HUDEP-2 (cell line): Measurements from ENCODE around the gene ZBTB47.

Source experiments
- DNase-seq, 76 experiments: peaks; one replicate each; lab custom pipeline; 2025; ENCODE audit not compliant: unreplicated experiment in 76 of 76; lab: John Stamatoyannopoulos, UW

The ZBTB47 gene

DNA sequence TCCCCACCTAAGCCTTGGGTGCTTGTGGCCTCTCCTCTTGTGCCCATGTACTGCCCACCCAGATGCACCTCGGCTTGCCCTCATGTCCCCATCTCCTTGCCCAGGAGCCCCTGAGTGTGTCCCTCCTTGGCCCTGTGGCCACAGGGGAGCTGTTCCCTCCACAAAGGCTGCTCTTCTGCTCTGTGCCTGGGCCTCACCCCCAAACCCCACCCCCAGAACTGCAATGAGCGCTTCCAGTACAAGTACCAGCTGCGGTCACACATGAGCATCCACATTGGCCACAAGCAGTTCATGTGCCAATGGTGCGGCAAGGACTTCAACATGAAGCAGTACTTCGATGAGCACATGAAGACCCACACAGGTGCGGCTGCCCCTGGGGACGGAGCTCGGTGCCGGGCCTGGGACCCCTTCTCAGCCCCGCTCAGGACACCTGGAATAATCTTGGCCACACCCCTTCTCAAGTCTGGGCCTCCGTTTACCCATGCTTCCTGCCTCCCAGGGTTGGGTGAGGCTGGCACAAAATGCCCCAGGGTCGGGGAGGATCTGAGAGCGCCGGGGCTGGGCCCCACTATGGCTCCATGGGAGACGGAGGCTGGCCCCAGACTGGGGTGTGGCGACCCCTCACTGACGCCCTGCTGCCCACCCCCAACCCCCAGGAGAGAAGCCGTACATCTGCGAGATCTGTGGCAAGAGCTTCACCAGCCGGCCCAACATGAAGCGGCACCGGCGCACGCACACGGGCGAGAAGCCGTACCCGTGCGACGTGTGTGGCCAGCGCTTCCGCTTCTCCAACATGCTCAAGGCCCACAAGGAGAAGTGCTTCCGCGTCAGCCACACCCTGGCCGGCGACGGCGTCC, 10.3 kb downstream of the ZBTB47 start:
- DNase-seq: no peak

DNA sequence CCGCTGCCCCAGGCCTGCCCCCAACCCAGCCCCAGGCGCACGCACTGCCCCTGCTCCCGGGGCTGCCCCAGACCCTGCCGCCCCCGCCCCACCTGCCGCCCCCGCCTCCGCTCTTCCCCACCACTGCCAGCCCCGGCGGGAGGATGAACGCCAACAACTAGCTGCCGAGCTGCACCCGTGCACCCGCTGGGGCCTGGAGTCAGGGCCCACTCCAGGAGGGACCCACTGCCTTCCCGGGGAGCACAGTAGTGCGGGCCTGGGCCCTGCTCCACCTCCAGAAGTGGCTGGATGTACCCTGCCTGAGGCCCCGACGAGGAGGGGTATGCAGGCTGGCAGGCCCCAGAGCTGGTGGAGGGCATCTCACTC, 10.9 kb downstream of the ZBTB47 start:
- no peak for DNase-seq

DNA sequence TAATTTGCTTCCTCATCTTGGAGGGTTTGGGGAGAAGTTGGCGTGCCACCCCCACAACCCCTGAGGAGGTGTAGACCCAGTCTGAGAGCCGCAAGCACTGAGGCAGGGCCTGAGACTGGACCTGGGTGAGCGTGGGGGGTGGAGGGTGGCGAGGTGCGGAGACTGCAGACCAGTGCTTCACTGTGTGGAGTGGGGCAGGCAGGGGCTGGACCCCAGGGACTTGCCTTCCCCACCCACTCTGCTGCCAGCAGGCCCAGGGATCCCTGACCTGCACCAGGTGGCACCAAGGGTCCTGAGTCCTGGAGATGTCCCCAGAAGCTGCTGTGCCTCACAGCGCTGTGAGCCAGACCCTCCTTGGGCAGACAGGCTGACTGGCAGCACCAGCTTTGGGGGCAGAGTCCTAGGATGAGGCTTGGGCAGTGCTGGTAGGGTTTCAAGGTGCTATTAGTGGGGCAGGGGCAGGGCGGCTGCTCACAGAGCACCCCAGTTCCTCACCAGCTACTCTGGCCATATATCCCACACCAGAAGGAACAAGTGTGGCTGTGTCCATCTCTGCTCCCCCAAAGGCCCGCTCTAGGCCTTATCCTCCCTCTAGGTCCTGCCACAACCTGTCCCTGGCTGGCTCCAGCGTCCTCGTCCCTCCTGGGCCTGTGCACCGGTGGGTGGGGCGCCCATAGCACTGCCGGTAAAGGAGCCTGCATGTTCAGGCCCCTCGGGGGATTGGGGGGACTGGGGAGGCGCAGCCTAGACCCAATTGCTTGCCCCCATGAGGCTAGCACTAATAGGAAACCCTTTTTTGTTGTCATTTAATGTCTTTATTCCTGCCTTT, 11.8 kb downstream of the ZBTB47 start:
- DNase-seq: no peak

DNA sequence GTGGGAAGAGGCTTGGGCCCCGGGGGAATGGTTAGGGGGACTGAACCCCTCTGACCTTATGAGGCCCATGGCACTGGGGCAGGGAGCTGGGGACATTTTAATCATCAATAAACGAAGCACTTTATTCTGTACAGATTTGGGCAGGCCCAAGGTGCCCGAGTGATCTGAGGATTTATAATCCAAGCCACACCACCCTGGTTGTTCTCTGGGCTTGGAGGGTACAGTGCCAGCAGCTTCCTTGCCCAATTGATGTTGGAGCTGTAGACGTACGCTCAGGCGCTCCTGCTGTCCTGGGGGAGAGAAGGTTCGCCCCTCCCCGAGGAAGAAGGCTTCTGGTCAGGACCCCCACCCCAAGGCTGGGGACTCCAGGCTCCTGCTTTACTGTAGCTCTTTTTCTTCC, 12.5 kb downstream of the ZBTB47 start:
- DNase-seq: no peak

DNA sequence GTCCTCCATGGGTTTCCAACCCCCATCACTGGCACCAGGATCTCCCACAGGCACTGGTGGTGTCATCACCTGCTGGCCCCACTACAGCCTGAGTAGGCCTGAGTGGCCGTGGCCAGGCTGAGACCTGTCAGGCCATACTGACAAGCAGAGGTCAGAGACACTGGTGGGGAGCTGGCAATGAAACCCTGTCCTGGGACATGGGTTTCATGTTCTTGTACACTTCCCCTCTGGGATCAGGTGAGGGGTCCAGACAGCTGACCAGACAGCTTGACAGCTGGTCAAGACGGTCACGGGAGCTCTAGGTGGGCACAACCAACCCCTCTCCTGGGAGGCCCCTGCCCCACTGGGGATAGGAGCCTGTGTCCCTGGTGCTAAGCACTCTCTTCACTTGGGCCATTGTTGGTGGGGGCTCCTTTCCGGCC, 13.1 kb downstream of the ZBTB47 start:
- DNase-seq: no peak

DNA sequence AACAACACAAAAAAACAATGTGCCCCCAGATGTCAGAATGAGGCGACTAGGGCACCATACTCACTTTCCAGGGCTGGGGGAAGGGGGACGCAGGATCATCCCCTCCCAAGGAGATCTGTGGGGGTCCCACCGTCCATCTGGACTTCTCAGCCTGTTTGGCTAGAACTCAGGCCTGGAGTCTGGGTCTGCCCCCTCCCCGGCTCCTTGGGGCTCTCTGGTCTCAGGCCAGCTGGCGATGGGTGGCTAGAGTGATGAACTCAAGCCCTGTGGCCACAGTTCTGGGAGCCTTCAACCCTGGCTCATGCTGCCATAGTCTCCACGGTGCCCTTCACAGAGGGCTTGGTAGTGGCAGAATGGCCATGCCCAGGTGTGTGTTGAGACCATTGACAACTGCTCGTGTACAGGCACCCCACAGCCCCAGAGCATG, 13.6 kb downstream of the ZBTB47 start:
- no peak for DNase-seq

DNA sequence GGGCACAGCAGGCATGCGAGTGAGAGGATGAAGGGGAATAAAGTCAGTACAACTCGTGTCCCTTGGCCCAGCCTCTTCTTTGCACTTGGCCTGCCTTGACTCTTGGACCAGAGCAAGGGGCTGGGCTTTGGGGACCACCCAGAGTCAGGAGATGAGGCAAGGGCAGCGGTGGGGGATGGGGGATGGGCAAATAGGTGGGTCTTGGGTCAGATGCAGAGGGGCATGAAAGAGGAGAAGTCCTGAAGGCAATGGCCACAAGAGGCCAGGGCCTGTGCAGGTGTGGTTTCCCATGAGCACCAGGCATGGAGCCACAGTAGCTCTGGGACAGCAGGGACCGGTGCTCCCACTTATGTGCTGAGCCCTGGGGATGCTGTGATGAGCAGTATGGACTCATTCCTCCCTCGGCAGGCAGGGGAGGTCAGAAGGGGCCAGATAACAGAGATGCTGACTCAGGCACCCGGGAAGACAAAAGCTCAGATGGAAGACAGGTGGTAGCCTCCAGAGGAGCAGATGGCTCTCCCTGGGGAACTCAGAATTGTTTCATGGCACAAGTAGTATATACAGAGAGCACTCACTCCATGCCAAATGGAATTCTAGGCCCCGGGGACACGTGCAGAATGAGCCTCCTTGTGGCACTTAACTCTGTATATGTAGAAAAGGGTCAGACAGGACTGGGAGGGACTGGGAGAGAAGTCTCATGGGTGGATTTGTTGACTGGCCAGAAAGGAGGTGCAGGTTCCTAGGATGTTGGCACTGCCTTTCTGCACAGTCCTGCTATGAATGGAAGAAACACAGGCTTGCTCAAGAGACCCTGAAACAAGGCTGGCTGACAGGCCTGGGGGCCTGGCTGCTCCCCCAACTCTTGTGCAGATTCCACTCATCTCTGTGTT, 14.3 kb downstream of the ZBTB47 start:
- no peak for DNase-seq

DNA sequence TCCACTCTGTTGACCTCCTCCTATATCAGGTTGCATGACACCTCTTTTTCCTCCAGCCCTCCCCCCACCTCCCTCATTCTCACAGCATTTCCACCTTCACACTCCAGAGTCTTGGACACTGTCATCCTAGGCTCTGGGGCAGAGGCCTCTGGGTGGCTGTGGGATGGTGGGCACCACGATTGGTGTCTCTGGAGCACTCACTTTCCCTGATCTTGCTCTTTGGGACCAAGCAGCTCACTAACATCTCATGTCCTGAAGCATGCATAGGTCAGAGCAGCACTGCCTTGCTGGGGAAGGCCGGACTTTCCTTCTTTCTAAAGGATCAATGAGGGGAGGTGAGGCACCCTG, 14.9 kb downstream of the ZBTB47 start:
- no peak for DNase-seq

DNA sequence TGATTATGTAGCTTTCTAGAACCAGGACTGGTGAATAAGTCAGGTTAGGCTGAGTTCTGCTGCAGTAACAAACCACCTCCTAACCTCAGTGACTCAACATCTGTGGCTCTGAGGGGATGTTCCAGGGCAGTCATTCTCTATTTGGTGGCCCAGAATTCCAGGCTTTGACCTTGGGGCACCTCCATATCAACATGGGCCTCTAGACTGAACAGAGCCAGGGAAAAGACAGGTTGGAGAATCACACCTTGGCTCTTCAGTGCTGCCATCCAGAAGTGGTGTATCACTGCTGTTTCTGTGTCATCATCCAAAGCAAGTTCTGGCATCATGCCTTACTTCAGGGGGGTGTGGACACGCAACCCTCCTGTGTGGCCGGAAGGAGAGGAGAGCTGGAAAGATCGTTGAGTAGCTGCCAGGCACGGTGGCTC, 15.3 kb downstream of the ZBTB47 start:
- no peak for DNase-seq

DNA sequence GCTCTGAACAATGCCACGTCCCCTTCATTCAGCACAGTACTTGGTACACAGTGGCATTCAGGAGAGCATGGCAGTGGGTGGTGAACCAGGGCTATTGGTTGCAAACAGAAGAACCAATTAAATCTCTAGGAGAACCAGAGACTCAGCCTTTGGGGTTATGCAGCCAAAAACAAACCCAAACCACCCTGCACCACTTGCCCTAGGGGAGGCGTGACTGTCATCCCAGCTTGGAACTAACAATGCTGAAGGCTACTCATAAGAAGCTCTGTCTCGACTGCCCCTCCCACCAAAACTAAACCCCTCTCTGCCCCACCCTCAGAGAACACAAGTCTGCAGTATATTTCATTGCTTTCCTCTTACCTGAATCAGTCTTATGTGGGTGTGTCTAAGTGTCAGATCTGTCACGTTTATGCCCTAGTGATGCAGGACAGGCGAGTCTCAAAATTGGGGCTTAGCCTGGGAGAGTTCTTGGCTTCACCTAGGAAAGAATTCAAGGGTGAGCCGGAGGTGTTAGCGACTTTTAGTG, 16.6 kb downstream of the ZBTB47 start:
- no peak for DNase-seq

DNA sequence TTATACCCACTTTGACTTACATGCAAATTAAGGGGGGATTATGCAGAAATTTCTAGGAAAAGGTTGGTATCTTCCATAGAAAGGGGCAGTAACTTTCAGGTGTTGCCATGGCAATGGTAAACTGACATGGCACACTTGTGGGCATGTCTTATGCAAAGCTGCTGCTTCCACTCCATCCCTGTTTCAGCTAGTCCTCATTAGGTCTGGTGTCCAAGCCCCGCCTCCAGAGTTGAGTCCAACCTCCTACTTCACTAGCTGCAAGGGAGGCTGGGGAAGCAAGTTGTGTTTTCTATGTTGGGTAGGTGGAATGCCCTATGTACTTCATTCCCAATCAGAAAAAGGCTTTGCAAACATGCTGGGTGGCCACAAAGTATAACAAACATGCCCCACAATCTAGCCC, 17.2 kb downstream of the ZBTB47 start:
- DNase-seq: no peak

DNA sequence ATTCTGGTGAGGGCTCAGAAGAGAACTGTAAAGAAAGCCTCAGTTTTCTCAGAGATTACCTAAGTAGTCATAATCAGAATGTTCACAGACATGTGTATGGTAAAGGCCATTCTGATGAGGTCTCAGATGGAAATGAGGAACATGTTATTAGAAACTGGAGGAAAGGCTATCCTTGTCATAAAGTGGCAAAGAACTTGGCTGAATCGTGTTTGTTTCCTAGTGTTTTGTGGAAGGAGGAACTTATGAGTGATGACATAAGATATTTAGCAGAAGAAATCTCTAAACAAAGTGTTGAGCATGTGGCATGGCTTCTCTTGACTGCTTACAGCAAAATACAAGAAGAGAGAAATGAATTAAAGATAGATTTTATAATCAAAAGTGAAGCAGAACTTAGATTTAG, 19.0 kb downstream of the ZBTB47 start:
- DNase-seq: no peak

DNA sequence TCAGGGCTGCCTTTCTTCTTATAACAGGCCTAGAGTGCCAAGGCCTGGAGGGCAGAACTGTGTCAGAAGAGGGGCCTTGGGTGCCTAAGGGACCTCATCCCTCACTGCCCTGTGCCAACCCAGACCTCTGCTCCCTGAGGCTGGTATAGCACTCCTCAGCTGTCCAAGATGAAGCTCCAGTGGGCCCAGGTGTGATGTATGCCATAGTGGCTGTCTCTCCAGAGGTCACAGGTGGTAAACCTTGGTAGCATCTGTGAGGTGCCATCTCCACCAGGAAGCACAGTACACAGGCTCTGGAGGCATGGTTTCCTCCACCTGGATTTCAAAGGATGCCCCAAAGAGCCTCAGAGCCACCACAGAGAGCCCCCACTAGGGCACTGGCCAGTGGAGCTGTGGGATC, 19.6 kb downstream of the ZBTB47 start:
- DNase-seq: no peak

DNA sequence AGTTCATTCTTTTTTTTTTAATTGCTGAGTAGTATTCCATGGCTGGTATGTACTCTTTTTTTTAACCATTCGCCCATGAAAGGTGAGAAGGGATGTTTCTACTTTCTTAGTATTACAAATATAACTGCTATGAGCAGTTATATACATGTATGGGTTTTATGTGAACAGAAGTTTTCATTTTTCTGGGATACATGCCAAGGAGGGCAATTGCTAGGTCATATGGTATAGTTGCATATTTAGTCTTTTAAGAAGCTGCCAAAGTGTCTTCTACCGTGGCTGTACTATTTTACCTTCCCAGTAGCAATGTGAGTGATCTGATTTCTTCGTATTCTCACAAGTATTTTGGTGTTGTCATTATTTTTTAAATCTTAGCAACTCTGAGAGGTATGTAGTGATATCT, 20.6 kb downstream of the ZBTB47 start:
- DNase-seq: no peak

DNA sequence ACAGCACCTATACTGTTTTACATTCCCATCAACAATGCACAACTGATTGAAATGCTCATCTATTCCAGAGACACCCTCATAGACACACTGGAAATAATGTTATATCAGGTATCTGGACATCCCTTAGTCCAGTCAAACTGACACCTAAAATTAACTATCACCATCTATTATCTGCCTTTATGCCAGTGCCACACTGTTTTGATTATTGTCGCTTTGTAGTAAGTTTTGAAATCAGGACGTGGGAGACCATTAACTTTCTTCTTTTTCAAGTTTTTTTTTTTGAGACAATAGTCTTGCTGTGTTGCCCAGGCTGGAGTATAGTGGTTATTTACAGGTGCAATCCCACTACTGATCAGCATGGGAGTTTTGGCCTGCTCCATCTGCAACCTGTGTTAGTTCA, 22.4 kb downstream of the ZBTB47 start:
- no peak for DNase-seq

DNA sequence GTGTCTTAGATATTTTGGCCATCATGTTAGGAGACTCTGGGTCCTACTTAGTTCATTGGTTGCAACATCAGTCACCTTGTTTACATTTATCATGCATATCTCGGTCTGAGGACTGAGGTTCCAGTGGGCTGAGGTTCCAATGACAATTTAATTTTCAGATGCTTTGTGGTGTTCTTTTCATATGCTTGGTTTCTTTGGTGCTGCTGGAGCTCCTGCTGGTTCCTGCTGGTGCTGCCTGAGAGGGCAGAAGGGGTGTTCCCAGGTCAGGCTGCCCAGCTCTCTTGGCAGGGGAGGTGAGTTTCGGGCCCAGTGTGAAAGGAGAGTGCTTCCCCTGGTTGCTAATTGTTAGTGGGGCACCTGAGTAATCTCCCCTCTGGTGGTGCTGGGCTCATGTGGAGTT, 24.9 kb downstream of the ZBTB47 start:
- no peak for DNase-seq

DNA sequence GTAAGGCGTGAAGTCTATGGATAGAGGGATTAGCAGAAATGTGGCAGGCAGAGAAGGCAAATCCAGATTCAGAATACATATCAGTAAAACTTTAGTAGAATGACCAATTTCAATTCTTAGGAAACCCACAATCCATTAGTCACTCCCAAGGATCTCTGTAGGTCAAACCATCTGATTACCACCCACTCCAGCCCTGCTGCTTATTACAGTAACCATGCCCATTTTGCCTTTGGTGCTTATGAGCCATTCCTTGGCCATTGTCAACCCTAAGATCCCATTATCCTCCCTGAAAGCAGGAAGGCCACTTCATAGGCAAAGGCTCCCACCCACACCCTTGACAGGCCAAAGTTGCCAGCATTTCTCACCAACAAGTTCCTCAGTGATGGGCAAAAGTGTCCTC, 26.8 kb downstream of the ZBTB47 start:
- DNase-seq: no peak

DNA sequence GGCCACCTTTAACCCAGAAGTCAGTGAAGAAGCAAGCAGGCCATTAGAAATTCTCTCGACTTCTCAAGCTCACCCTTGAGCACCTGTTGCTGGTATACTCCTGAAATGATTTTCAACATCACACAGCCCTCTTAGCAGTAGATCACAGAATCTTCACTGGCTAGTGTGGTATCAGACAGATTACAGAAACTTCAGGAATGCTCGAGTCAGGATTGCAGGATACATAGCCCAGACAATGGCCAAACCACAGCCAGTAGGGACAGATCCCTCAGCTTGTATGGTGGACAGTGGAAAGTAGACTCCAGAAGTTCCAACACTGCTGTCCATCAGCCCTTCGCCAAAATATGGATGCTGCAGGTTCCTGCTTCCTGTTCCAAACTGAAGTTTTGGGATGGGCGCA, 27.3 kb downstream of the ZBTB47 start:
- no peak for DNase-seq

DNA sequence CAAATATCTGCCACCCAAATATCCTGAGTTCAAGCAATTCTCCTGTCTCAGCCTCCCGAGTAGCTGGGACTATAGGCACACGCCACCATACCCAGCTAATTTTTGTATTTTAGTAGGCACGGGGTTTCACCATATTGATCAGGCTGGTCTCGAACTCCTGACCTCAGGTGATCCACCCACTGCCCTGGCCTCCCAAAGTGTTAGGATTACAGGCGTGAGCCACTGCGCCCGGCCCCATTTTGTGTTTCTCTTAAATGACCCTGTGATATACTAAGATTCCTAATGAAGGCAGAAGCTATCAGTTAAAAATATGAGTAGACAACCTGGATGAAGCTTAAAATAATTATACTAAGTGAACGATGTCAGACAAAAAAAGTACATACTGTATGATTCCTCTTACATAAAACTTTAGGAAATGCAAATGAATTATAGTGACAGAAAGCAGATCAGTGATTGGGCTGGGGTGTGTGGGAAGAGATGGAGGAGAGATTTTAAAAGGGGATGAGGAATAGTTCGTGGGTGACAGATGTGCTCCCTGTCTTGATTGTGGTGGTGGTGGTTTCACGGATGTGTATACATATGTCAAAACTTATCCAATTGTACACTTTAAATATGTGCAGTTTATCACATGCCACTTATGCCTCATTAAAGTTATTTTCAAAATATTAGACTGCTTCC, 28.0 kb downstream of the ZBTB47 start:
- DNase-seq: no peak

DNA sequence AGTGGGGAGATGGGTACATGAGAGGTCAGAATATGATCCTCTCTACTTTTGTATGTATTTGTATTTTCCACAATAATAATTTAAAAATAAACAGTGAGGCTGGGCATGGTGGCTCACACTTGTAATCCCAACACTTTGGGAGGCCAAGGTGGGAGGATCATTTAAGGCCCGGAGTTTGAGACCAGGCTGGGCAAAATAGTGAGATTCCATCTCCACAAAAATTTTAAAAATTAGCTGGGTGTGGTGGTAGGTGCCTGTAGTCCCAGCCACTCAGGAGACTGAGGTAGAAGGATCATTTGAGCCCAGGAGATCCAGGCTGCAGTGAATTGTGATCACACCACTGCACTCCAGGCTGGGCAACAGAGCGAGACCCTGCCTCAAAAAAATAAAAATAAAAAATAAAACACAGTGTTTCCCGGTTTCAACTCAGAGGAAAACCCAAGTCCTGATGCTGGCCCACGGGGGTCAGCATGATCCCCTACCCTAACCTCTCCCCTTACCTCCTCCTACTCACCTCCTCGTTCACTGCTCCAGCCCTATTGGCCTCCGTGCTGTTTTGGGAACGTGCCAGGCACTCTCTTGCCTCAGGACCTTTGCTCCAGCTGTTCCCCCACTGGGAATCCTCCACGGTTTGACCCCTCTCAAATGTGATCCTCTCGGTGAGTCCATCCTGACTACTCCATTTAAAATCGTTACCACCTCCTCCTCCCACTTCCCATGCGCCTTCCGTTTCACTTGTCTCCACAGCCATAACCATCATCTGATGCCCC, 29.0 kb downstream of the ZBTB47 start:
- DNase-seq: no peak
